ENCODE results near the gene COL6A6.
"Not testable (repeated sequence)": the region's sequence is repeated elsewhere in the genome, so short reads cannot be mapped to it uniquely, and the experiment has no call there.

Gene COL6A6

GRCh38 chr3:130529486-130530215, 12.7 kb downstream of the COL6A6 start:
- DNase-seq (ENCODE audit: low read depth) = no peak

GRCh38 chr3:130533247-130533646, 16.3 kb downstream of the COL6A6 start:
- no peak for DNase-seq (ENCODE audit: low read depth)

DNA sequence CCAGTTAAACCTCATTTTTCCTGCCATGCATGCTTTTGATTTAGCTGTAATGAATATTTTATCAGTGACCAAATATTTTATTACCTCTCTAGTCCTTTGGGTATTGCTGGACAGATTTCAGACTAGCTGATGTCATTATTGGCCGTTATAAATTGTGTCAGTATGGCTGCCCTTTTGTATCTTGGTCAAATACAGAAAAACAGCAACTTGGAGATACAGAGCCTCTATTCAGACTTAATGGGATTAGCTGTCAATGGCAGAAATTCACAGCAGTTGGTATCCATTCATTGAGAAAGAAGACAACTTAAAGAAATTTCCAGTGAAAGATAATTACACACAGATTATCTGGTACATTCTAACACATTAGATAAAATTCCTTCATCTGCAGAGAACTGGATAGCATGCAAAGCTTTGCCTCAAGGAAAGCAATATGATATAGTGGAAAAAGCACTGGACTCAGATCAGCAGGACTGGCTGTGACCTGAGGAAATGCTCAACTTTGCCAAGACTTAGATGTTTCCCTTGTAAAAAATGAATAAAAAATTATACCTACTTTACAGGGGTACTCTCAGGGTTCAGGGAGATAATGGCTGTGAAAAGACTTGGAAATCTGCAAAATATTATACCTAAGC, 20.8 kb downstream of the COL6A6 start:
- no peak for DNase-seq (ENCODE audit: low read depth)

- no peak for DNase-seq (ENCODE audit: low read depth)
Observed at GRCh38 chr3:130539005-130539404, 22.0 kb downstream of the COL6A6 start.

DNA sequence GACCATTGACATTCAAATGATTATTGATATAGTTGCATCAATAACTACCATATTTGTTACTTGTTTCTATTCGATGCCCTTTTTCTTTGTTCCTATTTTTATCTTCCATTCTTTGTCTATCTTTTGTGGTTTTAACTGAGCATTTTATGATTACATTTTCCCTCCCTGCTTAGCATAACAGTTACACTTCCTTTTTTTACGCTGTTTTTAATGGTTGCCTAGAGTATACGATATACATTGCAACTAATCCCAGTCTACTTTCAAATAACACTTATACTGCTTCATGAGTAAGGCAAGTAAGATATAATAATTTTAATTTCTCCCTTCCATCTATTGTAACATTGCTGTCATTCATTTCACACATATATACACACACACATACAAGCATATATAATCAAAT, 26.3 kb downstream of the COL6A6 start:
- DNase-seq (ENCODE audit: low read depth) = no peak

- DNase-seq (ENCODE audit: low read depth) = no peak
Observed at GRCh38 chr3:130546920-130547679, 30.1 kb downstream of the COL6A6 start.

DNA sequence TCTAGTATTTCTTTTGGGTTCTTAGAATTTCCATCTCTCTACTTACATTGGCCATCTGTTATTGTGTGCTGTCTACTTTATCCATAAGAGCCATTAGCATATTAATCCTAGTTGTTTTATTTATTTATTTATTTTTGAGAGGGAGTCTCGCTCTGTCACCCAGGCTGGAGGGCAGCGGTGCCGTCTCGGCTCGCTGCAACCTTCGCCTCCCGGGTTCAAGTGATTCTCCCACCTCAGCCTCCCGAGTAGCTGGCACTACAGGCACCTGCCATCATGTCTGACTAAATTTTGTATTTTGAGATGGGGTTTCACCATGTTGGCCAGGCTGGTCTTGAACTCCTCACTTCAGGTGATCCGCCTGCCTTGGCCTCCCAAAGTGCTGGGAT, 30.7 kb downstream of the COL6A6 start:
- DNase-seq (ENCODE audit: low read depth) = not testable (repeated sequence)

GRCh38 chr3:130548356-130548755, 31.4 kb downstream of the COL6A6 start:
- DNase-seq (ENCODE audit: low read depth) = no peak

DNA sequence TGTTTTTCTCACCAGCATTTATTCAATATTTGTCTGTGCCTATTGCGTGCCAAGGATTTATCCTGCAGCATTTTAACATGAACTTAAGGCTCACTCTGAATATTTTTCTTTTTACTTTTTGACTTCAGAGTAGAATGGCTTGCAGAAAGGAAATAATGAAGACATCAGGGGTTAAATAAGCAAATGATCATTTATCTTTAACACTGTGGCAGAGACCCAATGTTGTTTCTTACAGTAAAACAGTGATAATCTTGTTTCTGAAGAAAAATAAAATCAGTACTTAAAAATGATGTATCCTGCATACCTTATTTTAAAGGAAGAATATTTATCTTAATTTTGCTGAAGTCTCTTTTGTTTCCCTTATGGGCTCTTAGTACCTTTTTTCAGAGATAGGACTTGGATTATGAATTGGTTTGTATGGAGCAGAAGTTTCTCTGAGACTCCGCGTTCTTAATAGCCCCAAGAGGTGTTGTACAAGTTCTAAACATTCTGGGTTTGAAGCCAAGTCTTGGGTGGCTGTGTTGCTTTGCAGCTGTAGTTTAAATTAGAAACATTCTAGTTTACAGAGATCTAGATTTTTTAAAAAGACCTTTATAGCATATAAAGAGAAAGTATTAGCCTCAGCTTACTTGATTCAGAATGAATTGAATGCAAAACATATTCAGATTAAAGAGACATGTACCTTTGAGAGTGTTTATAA, 40.5 kb downstream of the COL6A6 start:
- DNase-seq (ENCODE audit: low read depth) = no peak

DNA sequence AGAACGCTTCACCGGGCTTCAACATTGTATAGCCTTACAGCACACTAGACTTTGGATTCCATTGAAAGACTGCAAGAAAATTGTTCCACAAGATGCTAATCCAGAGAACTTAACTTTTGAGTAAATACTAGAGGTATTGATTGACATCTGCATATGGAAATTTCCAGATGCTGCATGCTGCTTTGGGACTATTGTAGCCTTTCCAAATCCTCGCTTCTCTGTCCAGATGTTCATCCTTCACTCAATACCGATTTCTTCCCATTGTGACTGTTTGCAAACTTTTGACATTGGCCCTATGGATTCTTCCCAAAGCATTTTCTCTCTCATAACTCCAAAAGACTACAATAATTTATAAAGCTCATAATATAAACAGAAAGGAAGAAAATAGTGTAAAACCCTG, 41.4 kb downstream of the COL6A6 start:
- DNase-seq (ENCODE audit: low read depth) = no peak

DNA sequence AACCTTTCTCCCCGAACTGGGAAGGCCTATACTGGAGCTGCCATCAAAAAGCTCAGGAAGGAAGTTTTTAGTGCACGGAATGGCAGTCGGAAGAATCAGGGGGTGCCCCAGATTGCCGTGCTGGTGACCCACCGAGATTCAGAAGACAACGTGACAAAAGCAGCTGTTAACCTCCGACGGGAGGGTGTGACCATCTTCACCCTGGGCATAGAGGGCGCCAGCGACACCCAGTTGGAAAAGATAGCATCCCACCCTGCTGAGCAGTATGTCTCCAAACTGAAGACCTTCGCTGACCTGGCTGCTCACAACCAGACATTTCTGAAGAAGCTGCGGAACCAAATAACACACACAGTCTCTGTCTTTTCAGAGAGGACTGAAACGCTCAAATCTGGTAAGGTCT, 48.2 kb downstream of the COL6A6 start:
- no peak for DNase-seq (ENCODE audit: low read depth)
